ENCODE measurements around the gene LTB4R.
"Not testable (repeated sequence)": the region's sequence is repeated elsewhere in the genome, so short reads cannot be mapped to it uniquely, and the experiment has no call there.

LTB4R gene

DNA sequence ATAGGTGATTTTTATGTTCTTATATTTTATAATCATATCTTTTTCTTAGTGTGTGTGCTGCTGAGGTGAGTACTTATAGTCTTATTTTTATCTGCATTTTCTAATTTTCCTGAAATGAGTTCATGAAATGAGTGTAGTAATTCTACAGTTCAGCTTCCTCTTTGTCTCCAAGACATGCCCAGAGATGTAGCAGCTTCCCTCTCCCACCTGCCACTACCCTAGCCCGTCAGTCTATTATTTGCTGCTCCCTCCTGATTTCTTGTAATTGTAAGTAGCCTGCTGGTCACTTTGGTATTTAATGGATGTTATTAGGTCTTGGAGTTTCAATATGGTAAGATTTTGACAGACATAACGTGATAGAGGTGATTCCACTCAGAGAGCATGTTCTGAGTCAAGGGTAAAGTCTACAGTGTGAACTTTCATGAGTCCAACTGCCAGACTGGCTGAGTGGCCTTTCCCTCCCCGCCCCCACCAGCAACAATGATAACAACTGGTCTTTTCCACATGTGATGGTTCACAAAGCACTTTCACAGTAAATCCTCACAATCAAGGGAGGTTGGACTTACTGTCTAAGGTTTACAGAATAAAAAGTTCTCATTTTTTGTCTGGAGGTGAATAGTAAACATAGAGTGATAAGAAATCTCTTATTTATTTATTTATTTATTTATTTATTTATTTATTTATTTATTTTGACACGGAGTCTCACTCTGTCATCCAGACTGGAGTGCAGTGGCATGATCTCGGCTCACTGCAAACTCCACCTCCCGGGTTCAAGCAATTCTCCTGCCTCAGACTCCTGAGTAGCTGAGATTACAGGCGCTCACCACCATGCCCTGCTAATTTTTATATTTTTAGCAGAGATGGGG is 32.7 kb downstream of the LTB4R start:
- H3K36me3 ChIP-seq (ENCODE audit: insufficient read depth, low read length), result no peaks in the 10 kb centered on the region
- no peak overlapping the region for H3K9ac ChIP-seq (ENCODE audit: low read depth, low read length)
- no peaks in the 10 kb centered on the region; the same call in 1 of the 2 replicates for H3K4me1 ChIP-seq (ENCODE audit: insufficient read depth, low read length)
- H3K9me3 ChIP-seq (ENCODE audit: control insufficient read depth, insufficient read depth, low read length), result no peaks in the 10 kb centered on the region

DNA sequence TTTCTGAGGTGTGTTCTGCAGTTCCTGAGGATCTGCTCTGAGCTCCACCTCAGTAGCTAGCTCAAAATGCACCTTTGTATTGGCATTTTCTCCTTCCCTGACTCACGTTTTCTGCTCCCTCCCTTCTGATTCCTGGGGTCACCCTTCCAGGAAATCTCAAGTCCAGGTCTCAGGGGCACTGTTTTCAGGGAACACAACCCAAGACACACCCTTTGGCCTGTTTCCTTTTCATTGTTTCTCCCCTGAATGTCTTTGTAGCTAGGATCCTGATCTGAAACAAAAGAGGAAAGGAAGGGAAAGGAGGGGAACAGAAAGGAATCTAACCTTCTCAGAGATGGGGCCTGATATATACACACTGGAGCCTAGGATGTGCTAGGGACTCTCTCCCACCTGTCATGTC is 35.8 kb downstream of the LTB4R start:
- Histone ChIP-seq H3K36me3 (ENCODE audit: insufficient read depth, low read length) (no peaks in the 10 kb centered on the region), H3K9me3 (ENCODE audit: control insufficient read depth, insufficient read depth, low read length) (no peaks in the 10 kb centered on the region), H3K4me1 (ENCODE audit: insufficient read depth, low read length) (no peaks in the 10 kb centered on the region), H3K9ac (ENCODE audit: low read depth, low read length) (no peak overlapping the region)

- Histone ChIP-seq H3K9me3 (ENCODE audit: control insufficient read depth, insufficient read depth, low read length) (no peaks in the 10 kb centered on the region), H3K36me3 (ENCODE audit: insufficient read depth, low read length) (no peaks in the 10 kb centered on the region), H3K9ac (ENCODE audit: low read depth, low read length) (no peak overlapping the region), H3K4me1 (ENCODE audit: insufficient read depth, low read length) (no peaks in the 10 kb centered on the region)
These were observed 36.9 kb downstream of the LTB4R start for GRCh38 chr14:24348186-24348585.

- no peaks in the 10 kb centered on the region for H3K4me1 ChIP-seq (ENCODE audit: insufficient read depth, low read length)
These were observed 38.4 kb downstream of the LTB4R start for GRCh38 chr14:24349742-24350141.

GRCh38 chr14:24351517-24351916 is 40.2 kb downstream of the LTB4R start:
- no peaks in the 10 kb centered on the region for H3K36me3 ChIP-seq (ENCODE audit: insufficient read depth, low read length)
- H3K4me1 ChIP-seq (ENCODE audit: insufficient read depth, low read length), result no peaks in the 10 kb centered on the region
- no peaks in the 10 kb centered on the region for H3K9me3 ChIP-seq (ENCODE audit: control insufficient read depth, insufficient read depth, low read length)
- H3K9ac ChIP-seq (ENCODE audit: low read depth, low read length), result no peak overlapping the region

More at GRCh38 chr14:24349742-24350141, 38.4 kb downstream of the LTB4R start:
- no peak overlapping the region for H3K9ac ChIP-seq (ENCODE audit: low read depth, low read length)
- no peaks in the 10 kb centered on the region for H3K9me3 ChIP-seq (ENCODE audit: control insufficient read depth, insufficient read depth, low read length)
- no peaks in the 10 kb centered on the region for H3K36me3 ChIP-seq (ENCODE audit: insufficient read depth, low read length)

DNA sequence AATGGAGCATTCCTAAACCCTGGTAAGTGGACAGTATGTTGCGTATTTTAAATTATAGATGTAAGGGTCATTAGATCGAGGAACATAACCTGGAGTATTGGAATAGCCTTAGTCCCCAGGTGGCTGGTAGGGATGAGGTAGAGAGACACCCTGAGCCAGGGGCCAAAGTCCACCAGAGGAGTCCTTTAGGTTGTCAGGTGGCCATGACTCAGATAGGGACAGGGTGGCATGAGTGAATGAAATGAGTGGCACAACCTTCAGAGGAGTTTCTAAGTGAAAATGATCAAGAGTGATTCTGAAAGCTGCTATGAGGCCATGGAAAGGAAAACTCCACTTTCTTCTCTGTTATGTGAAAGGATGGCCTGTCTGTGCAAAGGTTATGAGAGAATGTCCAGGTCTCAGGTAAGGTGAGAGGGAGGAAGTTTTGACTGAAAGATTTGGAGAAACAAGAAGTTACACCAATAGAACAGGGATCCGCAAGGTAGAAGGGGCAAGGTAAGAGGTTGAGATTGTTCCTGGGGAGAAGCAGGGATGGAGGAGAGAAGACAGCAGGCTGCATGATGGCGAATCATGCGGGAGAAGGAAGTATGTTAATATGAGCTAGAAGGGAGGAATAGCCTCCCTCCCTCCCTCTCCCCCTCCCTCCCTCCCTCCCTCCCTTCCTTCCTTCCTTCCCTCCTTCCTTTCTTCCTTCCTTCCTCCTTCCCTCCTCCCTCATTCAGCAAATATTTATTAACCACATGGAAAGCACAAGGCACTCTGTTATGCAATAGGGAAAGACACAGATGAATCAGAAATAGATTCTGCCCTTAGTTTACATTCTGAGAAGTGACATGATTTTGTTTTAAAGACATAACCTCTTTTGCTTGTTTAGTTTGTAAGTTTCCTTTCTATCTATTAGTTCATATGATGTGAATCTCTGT is 42.5 kb downstream of the LTB4R start:
- Histone ChIP-seq H3K9ac (ENCODE audit: low read depth, low read length) (no peak overlapping the region), H3K9me3 (ENCODE audit: control insufficient read depth, insufficient read depth, low read length) (no peaks in the 10 kb centered on the region), H3K36me3 (ENCODE audit: insufficient read depth, low read length) (no peaks in the 10 kb centered on the region), H3K4me1 (ENCODE audit: insufficient read depth, low read length) (no peaks in the 10 kb centered on the region)

- not testable (repeated sequence) for H3K36me3 ChIP-seq (ENCODE audit: insufficient read depth, low read length); H3K9me3 ChIP-seq (ENCODE audit: control insufficient read depth, insufficient read depth, low read length); H3K9ac ChIP-seq (ENCODE audit: low read depth, low read length); H3K4me1 ChIP-seq (ENCODE audit: insufficient read depth, low read length)
These were observed 43.2 kb downstream of the LTB4R start for GRCh38 chr14:24354482-24354825.

GRCh38 chr14:24355009-24355408 is 43.7 kb downstream of the LTB4R start:
- H3K36me3 ChIP-seq (ENCODE audit: insufficient read depth, low read length), result no peaks in the 10 kb centered on the region
- no peaks in the 10 kb centered on the region for H3K4me1 ChIP-seq (ENCODE audit: insufficient read depth, low read length)
- no peak overlapping the region for H3K9ac ChIP-seq (ENCODE audit: low read depth, low read length)
- H3K9me3 ChIP-seq (ENCODE audit: control insufficient read depth, insufficient read depth, low read length), result no peaks in the 10 kb centered on the region

DNA sequence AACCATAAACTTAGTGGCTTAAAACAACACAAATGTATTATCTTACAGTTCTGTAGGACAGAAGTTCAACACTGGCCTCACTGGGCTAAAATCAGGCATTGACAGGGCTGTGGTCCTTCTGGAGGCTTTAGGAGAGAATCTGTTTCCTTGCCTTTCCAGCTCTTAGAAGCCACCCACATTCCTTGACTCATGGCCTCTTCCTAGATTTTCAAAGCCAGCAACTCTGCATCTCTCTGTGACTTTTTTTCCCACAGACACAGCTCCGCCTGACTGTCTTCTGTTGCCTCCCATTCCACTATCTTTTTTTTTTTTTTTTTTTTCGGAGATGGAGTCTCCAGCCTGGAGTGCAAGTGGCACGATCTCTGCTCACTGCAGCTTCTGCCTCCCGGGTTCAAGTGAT is 44.9 kb downstream of the LTB4R start:
- H3K4me1 ChIP-seq (ENCODE audit: insufficient read depth, low read length), result no peaks in the 10 kb centered on the region
- no peaks in the 10 kb centered on the region for H3K36me3 ChIP-seq (ENCODE audit: insufficient read depth, low read length)
- no peak overlapping the region for H3K9ac ChIP-seq (ENCODE audit: low read depth, low read length)
- H3K9me3 ChIP-seq (ENCODE audit: control insufficient read depth, insufficient read depth, low read length), result no peaks in the 10 kb centered on the region

GRCh38 chr14:24360281-24360680 is 49.0 kb downstream of the LTB4R start:
- Histone ChIP-seq H3K4me1 (ENCODE audit: insufficient read depth, low read length) (no peaks in the 10 kb centered on the region), H3K9me3 (ENCODE audit: control insufficient read depth, insufficient read depth, low read length) (no peaks in the 10 kb centered on the region), H3K36me3 (ENCODE audit: insufficient read depth, low read length) (no peaks in the 10 kb centered on the region), H3K9ac (ENCODE audit: low read depth, low read length) (no peak overlapping the region)

GRCh38 chr14:24361326-24361725 is 50.0 kb downstream of the LTB4R start:
- Histone ChIP-seq H3K9me3 (ENCODE audit: control insufficient read depth, insufficient read depth, low read length) (no peaks in the 10 kb centered on the region), H3K36me3 (ENCODE audit: insufficient read depth, low read length) (no peaks in the 10 kb centered on the region), H3K9ac (ENCODE audit: low read depth, low read length) (no peak overlapping the region), H3K4me1 (ENCODE audit: insufficient read depth, low read length) (no peaks in the 10 kb centered on the region)

DNA sequence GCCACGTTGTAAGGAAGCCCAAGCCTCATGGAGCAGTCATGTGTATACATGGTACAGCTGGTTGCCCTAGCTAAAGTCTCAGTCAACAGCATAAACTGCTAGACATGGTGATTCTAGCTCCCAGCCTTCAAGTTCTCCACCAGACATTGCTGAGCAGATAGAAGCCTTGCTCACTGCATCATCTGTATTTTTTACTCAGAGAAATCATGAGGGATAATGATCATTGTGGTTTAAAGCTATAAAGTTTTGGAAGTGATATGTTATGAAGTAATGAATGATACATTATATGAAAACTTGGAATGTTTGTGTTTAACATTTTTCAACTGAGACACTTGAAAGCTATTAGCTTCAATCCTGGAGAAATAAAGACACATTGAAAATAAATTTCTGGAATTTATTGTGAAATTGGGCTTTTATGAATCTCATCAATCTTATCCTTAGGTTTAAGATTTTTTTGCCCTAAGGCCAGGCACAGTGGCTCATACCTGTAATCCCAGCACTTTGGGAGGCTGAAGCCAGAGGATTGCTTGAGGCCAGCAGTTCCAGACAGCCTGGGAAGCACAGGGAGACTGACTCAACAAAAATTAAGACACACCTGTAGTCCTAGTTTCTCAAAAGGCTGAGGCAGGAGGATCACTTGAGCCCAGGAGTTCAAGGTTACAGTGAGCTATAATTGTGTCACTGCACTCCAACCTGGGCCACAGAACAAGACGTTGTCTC is 51.1 kb downstream of the LTB4R start:
- Histone ChIP-seq H3K36me3 (ENCODE audit: insufficient read depth, low read length) (no peaks in the 10 kb centered on the region), H3K4me1 (ENCODE audit: insufficient read depth, low read length) (no peaks in the 10 kb centered on the region), H3K9ac (ENCODE audit: low read depth, low read length) (no peak overlapping the region), H3K9me3 (ENCODE audit: control insufficient read depth, insufficient read depth, low read length) (no peaks in the 10 kb centered on the region)

GRCh38 chr14:24363401-24363800 is 52.1 kb downstream of the LTB4R start:
- H3K9me3 ChIP-seq (ENCODE audit: control insufficient read depth, insufficient read depth, low read length), result no peaks in the 10 kb centered on the region
- no peak overlapping the region for H3K9ac ChIP-seq (ENCODE audit: low read depth, low read length)

DNA sequence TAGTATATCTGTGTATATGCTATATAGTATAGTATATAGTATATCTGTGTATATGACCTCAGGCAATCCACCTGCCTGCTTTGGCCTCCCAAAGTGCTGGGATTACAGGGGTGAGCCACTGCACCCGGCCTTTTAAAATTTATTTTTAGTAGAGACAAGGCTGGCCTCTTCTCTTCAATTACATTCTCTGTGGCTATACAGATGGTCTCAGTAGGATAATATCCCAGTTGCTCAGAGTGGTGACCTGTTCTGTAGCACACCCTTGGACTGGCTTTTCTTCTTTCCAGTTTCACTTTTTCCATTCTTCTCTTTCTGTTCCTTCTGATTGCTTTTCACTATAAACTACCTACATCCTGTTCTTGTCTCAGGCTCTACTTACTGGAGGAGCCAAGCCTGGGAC is 53.5 kb downstream of the LTB4R start:
- H3K4me1 ChIP-seq (ENCODE audit: insufficient read depth, low read length), result no peaks in the 10 kb centered on the region

More at GRCh38 chr14:24363401-24363800, 52.1 kb downstream of the LTB4R start:
- no peaks in the 10 kb centered on the region for H3K4me1 ChIP-seq (ENCODE audit: insufficient read depth, low read length)
- H3K36me3 ChIP-seq (ENCODE audit: insufficient read depth, low read length), result no peaks in the 10 kb centered on the region

More for the DNA sequence above, 53.5 kb downstream of the LTB4R start:
- Histone ChIP-seq H3K9ac (ENCODE audit: low read depth, low read length) (no peak overlapping the region), H3K9me3 (ENCODE audit: control insufficient read depth, insufficient read depth, low read length) (no peaks in the 10 kb centered on the region), H3K36me3 (ENCODE audit: insufficient read depth, low read length) (no peaks in the 10 kb centered on the region)

All from ES-I3 (cell line).